NCI-H128 (cell line): Measurements from ENCODE around the gene SPHK1.
"Not testable (repeated sequence)": the region's sequence is repeated elsewhere in the genome, so short reads cannot be mapped to it uniquely, and the experiment has no call there.

Experiments
- DNase-seq: peaks from one replicate; lab custom pipeline; 2025; ENCODE audit not compliant: unreplicated experiment; lab: John Stamatoyannopoulos, UW

The SPHK1 gene, protein sequence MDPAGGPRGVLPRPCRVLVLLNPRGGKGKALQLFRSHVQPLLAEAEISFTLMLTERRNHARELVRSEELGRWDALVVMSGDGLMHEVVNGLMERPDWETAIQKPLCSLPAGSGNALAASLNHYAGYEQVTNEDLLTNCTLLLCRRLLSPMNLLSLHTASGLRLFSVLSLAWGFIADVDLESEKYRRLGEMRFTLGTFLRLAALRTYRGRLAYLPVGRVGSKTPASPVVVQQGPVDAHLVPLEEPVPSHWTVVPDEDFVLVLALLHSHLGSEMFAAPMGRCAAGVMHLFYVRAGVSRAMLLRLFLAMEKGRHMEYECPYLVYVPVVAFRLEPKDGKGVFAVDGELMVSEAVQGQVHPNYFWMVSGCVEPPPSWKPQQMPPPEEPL

DNA sequence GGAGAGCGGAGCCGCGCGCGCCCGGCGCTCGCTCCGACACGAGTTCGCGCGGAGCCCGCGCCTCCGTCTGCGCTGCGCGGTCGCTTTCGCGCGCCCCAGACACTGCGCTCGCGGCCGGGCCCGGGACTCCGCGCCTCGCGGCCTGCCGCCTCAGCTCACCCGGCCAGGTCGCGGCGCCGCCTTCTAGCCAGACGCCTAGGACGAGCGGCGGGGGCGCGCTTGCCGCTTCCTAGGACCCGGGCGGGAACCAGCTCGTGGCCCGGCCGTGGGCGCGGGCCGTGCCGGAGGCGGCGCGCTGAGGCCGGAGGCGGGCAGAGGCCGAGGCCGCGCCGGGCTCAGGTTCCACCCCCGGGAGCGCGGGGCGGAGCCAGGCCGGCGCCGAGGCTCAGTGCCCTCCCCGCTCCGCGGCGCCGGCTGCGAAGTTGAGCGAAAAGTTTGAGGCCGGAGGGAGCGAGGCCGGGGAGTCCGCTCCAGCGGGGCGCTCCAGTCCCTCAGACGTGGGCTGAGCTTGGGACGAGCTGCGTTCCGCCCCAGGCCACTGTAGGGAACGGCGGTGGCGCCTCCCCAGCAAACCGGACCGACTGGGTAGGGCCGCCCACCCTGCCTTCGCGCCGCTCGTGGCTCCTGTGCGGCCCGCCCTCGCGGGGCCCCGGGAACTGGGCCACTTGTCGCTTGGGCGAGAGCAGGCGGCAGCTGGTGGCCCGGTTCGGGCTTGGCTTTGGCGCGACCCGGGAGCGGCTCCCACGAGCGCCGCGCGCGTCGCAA lies at the start of gene SPHK1:
TSS of gene SPHK1 (plus strand) at position 388 of the 765 bp plus-strand sequence. CDS start 1,036 bp downstream, outside the sequence.
- DNase-seq = no peak

DNA sequence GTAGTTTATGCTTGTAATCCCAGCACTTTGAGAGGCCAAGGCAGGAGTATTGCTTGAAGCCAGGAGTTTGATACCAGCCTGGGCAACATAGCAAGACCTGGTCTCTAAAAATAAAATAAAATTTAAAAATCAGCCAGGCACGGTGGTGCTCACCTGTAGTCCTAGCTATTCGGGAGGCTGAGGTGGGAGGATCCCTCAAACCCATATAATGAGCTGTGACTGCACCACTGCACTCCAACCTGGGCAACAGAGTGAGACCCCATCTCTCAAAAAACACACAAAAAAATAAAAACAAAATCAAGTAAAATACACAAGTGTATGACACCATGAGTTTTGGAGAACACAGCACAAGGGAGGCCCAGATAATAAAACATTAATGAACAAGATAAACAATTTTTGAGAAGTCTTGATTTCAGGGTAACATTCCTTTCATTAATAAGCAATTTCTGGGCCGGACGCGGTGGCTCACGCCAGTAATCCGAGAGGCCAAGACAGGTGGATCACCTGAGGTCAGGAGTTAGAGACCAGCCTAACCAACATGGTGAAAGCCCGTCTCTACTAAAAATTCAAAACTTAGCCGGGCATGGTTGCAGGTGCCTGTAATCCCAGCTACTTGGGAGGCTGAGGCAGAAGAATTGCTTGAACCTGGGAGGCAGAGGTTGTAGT lies 48.6 kb upstream of the SPHK1 start:
- DNase-seq = no peak

DNA sequence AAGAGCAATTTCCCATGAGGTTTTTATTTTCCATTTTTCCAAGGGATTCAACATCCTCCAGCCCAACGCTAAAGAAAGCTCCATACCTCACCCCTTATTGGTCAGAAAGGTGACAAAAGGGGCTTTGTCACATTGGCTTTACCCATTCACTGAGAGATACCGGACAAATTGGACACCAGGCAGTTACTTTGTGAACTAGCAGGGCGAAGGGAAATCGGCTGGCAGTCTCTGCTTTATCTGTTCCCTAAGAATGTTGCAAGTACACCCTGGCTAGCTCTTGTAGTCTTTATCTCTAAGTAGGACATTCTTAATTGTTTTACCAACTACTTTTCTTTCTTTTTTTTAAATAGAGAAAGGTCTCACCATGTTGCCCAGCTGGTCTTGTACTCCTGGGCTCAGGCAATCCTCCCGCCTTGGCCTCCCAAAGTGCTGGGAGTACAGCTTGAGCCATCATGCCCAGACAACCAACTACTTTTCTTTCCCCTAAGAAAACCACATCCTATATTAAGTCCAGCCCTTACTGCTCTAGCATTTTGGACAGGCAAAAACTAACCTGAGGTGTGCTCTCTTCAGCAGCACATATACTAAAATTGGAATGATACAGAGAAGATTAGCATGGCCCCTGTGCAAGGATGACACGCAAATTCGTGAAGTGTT lies 47.5 kb upstream of the SPHK1 start:
- no peak for DNase-seq

DNA sequence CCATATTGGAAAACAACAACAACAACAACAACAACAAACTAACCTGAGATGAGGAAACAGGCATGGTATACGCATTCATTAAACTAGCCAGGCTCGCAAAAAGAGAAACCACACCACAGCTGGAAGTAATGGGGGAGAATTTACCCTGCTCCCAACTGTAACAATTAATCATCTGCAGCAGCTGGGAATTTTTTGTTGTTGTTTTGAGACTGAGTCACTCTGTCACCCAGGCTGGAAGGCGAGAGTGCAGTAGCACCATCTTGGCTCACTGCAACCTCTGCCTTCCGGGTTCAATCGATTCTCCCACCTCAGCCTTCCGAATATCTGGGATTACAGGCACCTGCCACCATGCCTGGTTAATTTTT lies 47.0 kb upstream of the SPHK1 start:
- DNase-seq = no peak

DNA sequence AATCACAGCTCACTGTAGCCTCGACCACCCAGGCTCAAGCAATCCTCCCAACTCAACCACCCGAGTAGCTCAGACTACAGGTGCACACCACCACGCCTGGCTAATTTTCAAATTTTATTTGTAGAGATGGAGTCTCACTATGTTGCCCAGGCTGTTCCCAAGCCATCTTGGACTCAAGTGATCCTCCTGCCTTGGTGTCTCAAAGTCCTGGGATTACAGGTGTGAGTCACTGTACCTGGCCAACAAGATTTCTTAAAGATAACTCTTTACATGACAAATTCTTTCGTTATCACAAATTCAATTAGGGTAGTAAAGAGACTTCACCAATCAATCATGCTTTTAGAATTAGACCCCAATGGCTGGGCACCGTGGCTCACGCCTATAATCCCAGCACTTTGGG lies 43.1 kb upstream of the SPHK1 start:
- DNase-seq = no peak

DNA sequence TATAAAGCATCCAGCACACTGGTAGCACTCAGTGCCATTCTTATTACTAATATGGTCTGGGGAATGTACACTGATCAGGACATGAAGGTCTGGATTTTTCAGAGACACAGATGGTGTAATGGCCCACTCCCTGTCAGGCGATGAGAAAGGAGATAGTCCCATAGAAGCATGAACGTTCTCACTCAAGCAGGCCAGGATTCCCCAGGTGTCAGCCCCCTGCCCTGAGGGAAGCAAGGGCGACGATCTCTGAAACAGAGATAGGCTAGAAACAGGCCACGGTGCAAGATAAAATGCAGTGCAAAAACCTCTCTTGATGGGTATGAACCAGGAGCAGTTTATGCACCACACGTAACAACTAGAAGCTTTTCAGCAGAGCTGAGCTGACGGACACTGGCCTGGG lies 41.3 kb upstream of the SPHK1 start:
- DNase-seq = no peak

DNA sequence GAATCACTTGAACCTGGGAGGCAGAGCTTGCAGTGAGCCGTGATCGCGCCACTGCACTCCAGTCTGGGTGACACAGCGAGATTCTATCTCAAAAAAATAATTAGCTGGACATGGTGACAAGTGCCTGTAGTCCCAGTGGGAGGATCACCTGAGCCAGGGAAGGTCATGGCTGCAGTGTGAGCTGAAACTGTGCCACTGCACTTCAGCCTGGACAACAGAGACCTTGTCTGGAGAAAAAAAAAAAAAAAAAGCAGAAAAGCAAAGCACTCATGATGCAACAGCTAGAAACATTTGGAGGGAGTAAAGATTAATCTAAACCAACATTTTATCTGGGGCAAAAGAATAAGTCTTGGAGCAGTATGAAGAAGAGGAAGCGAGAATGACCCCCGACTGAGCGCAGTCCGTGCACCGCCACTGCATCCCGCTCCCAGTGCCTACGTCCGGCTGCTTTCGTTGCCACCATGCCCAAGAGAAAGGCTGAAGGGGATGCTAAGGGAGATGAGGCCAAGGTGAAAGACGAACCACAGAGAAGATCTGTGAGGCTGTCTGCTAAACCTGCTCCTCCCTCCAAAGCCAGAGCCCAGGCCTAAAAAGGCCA lies 38.9 kb upstream of the SPHK1 start:
- no peak for DNase-seq

DNA sequence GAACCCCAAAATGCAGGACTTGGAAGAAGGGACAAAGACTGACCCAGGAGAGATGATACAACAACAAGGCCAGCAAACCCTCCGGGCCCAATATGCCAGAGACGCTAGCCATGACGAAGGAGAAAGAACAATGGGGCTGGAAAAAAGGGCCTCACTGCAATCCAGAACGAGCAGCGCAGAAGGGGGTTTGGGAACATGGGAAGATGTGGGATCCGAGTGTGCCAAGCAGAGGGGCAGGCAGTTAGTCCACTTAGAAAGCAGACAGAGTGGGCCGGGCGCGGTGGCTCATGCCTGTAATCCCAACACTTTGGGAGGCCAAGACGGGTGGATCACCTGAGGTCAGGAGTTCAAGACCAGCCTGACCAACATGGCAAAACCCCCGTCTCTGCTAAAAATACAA lies 37.5 kb upstream of the SPHK1 start:
- not testable (repeated sequence) for DNase-seq

DNA sequence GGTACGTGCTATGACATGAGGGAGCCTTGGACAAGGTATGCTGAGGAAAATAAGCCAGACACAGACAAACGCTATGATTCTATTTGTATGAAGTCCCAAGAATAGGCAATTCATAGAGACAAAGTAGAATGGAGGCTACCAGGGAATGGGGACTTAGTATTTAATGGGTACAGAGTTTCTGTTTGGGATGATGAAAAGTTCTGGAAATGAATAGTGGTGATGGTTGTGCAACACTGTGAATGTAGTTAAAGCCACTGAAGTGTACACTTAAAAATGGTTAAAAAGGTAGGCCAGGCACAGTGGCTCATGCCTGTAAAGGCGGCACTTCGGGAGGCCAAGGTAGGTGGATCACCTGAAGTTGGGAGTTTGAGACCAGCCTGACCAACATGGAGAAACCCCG lies 33.9 kb upstream of the SPHK1 start:
- no peak for DNase-seq

DNA sequence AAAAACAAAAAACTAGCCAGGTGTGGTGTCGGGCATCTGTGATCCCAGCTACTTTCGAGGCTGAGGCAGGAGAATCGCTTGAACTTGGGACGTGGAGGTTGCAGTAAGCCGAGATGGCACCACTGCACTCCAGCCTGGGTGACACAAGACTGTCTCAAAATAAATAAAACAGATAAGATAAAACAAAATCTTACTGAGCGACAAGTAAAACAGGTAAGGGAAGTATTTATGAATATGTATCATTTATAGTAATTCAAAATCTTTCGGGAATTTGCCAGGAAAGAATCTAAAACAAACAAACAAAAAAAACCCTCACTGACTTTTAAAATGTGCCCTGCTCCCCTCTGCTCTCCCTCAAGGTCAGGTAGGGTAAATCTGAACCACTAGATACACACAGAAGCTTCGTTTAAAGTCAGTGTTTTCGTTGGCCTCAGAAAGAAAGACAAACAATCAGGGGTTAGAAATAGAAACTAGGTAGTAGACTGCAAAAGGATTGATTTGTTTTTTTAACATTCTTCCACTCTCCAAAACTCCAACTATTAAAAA lies 32.8 kb upstream of the SPHK1 start:
- DNase-seq = no peak

DNA sequence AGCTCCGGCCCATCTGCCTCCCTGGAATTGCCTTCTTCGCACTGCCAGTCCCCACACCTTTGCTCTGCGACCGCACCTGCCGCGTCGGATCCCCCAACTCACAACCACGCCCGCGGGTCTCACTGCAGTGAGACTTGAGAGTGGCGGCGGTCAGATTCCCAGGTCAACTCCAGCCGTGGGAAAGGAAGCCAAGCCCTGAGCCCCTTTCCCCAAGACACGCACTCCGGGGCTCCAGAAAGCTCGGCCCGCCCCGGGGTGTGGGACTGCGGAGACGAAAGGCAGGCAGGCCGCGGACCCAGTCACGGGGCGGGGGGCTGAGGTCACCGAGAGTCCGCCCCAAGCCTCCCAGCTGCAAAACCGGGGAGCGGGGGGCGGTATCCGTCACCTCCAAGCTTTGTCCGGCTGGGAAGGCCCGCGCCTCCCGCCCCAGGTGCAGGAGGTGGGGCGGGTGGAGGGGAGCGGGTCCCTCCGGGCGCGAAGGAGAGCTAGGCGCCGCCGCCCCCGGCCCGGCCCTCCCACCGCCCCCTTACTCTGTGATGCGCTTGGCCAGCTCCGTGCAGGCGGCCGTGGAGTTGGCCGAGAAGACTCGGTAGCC lies 31.3 kb upstream of the SPHK1 start:
- no peak for DNase-seq

DNA sequence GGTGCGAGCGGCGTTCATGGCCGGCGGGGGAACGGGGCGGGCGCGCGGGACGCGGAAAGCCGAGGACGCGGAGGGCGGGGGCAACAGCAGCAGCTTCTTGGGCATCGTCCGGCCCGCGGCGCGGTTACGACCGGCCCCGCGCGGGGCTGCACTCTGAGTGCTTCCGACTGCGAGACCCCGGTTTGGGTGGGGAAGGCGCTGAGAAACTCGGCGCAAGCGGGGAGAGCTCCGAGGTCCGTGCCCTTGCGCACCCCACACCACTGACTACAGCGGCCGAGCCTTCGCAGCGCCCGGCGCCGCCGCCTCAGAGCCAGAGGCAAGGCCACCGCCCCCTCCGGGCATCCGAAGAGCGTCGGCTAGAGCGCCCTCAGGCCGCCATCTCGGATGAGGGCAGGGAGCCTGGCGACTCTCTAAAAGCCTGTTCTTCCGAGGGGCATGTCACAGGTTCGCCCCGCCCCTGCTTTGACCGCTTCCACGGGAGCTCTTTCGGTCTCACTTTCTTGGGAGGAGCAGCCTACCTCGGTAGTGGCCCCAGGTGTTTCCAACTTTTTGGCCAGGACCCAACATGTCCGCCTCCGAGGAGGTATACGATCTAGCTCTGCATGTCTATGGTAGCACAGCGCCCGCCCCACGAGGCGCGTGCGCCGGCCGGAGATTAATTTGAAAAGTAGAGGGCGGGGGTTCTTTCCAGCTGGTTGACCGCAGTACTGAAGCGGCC lies 30.7 kb upstream of the SPHK1 start, which contains the start of gene PRPSAP1:
TSS of gene PRPSAP1 (minus strand) at position 318 of the 718 bp plus-strand sequence. CDS start at position 105, 213 bp downstream.
- DNase-seq = peak; percentile 80

DNA sequence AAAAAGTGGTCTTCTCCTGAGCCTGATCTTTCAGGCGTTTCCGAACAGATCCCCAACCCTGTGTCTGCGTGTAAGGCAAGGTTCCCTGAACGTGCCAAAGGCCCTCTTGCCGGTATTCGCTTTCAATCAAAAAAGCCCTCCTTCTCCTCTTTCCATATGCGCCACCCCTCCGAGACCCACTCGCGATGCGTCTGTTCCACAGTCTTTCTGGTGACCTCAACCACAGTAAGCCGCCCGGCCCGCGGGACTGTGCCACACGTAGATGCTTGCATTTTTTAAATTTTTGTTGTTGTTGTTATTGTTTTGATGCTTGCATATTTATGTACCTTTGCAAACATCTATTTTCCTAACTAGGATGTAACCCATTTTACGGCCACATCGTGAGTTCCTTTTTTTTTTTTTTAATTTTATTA lies 30.1 kb upstream of the SPHK1 start:
- no peak for DNase-seq

DNA sequence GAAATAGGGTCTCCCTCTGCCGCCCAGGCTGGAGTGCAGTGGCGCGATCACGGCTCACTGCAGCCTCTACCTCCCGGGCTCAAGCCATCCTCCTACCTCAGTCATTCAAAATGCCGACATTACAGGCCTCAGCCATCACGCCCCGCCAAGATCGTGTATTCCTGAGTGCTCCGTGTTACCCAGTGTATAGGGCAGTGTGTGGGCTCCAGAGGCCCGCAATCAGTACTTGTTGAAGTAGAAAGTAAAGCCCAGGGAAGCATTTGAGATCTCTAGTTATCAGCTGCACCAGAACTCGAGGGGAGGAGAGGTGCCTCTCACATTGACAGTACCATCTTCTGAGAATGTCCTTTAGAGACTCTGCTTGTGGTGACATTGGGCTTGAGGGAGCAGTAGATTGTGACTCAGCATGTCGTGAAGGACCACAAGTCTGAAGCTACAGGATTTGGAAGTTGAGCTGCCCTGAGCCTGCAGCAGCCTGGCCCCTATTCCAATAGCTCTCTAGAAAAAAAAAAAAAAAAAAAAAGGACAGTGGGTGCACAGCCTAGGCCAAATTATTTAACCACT lies 29.6 kb upstream of the SPHK1 start:
- DNase-seq = no peak

DNA sequence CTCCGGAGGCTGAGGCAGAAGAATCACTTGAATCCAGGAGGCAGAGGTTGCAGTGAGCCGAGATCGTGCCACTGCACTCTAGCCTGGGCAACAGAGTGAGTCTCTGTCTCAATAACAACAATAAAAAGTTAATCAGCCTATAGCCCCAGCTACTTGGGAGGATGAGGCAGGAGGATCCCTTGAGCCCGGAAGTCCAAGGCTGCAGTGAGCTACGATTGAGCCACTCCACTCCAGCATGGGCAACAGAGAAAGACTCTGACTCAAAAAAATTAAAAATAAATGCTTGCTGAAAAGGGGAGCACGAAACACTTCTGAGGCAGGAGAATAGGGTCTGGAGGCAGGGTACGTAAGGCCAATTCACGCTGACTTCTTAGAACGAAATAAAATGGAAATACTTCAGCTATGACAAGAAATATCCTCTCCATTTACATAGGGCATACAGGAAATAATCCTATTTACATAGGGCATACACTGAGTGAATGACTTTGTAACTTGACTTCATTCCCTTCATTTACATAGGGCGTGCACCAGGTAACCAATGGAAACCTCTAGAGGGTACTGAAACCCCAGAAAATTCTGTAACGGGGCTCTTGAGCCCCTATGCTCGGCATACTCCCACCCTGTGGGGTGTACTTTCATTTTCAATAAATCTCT lies 27.5 kb upstream of the SPHK1 start:
- DNase-seq = no peak

DNA sequence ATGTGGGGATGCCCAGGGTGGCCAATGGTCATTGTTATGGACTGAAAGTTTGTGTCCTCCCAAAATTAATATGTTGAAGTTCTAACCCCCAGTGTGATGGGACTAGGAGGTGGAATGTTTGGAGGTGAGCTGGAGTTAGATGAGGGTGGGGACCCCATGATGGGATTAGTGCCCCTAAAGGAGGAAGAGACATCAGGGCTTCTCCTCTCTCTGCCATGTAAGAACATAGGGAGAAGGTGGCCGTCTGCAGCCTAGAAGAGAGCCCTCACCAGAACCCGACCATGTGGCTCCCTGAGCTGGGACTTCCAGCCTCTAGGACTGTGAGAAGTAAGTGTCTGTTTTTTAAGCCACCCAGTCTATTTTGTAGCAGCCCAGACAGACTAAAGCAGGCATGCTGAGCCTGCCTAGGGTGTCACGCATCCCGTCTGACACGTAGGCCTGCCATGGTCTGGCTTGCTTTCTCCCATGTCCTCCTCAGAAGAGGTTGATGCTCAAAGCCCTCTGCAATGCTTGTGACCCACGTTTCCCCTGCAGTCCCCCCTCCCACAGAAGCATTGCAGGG lies 26.7 kb upstream of the SPHK1 start:
- no peak for DNase-seq

DNA sequence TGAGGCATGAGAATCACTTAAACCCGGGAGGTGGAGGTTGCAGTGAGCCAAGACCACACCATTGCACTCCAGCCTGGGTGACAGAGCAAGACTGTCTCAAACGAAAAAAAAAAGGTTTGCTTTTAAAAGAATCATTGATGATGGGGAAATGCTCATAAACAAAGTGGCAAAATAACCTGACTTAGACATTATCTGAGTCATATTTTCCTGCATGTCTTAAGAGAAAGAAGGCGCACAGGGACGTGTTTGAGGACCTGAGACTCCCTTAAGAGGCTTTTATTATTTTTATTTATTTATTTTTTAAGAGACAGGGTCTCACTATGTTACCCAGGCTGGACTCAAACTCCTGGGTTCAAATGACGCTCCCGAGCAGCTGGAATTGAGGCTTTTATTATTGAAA lies 25.0 kb upstream of the SPHK1 start:
- DNase-seq = no peak

DNA sequence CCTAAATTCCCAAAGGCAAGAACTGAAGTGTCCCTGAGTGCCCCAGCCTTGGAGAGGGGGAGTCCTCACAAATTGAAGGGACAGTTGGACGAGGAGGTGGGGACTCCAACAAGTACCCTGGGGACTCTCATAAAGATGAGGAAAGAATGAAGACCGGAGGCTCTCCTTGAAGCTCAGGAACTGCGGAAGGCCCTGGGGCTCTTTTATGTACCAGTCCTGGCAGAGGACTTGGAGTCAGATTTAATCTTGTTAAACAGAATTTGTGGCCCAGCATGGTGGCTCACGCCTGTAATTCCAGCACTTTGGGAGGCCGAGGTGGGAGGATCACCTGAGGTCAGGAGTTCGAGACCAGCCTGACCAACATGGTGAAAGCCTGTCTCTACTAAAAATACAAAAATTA lies 24.6 kb upstream of the SPHK1 start:
- not testable (repeated sequence) for DNase-seq
